ENCODE results near the gene BCL2L1. TPM values are rescaled to one million over a fixed set of nuclear protein-coding genes. Genes with fewer than 3 reads are reported as not detected.
A peak's percentile ranks its signal among the peaks of the same experiment; 100 is the strongest.

The BCL2L1 gene
- total RNA-seq, 1 donor from 2014 or later: 57.2 TPM

- no peak for DNase-seq (ENCODE audit: extremely low spot score in 2 of 2)
- Histone ChIP-seq H3K27me3 (no peaks in the 10 kb centered on the region), H3K27ac (no peak overlapping the region), H3K9me3 (no peaks in the 10 kb centered on the region), H3K4me3 (no peak overlapping the region), H3K36me3 (peaks cover 0 to 6% of the 10 kb centered on the region in 2 donors), H3K4me1 (peaks cover 10% of the 10 kb centered on the region)
- intact Hi-C loops (cut with DNase I): no loop called here
- TF ChIP-seq, protein P1, sequence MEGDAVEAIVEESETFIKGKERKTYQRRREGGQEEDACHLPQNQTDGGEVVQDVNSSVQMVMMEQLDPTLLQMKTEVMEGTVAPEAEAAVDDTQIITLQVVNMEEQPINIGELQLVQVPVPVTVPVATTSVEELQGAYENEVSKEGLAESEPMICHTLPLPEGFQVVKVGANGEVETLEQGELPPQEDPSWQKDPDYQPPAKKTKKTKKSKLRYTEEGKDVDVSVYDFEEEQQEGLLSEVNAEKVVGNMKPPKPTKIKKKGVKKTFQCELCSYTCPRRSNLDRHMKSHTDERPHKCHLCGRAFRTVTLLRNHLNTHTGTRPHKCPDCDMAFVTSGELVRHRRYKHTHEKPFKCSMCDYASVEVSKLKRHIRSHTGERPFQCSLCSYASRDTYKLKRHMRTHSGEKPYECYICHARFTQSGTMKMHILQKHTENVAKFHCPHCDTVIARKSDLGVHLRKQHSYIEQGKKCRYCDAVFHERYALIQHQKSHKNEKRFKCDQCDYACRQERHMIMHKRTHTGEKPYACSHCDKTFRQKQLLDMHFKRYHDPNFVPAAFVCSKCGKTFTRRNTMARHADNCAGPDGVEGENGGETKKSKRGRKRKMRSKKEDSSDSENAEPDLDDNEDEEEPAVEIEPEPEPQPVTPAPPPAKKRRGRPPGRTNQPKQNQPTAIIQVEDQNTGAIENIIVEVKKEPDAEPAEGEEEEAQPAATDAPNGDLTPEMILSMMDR (IDR thresholded peaks at IDR 0.05): no peak
- TF ChIP-seq POLR2AphosphoS5 (IDR thresholded peaks at IDR 0.05; ENCODE audit: insufficient read depth in 1 of 2, low read depth in 1 of 2) (no peak), POLR2A (IDR thresholded peaks at IDR 0.05) (no peak)
These were observed 34.9 kb downstream of the BCL2L1 start for GRCh38 chr20:31687777-31688176.

DNA sequence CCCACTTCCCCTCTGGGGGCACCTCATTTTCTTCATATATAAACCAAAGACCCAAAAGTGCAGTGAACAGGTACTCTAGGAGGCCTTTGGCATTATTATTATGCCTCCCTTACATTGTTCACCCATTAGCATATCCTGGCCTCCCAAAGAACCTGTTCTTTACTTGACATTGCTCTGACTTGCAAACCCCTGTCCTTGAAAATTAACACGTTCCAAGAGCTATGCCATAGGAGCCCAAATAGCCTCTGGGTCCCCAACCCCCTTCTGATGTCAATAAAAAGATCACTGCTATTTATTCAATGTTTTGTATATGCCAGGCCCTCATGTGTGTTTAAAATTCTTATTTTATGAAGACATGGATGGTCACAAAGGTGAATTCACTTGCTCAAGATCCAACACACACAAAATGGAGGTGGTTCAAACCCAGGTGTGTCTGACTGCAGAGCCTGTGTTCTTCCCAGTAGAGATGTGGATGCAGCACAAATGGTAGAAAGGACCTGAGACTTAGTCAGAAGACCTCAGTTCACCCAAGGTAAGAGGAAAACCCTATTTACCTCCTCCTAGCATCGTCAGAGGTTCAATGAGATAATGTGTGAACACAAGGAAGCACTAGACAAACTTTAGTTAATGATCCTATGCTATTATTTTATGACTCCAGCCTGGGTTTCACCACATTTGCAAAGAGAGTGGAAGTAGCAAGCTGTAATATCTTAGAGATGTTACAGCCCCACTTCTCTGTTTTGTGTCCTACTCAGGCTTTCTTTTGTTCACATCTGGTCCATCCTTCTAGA is 36.6 kb downstream of the BCL2L1 start:
- Histone ChIP-seq H3K36me3 (peaks cover 0 to 6% of the 10 kb centered on the region in 2 donors), H3K27me3 (no peaks in the 10 kb centered on the region), H3K4me1 (peaks cover 16% of the 10 kb centered on the region), H3K4me3 (no peak overlapping the region), H3K27ac (no peak overlapping the region), H3K9me3 (no peaks in the 10 kb centered on the region)
- no peak for DNase-seq (ENCODE audit: extremely low spot score in 2 of 2)
- no peak for TF ChIP-seq POLR2AphosphoS5 (IDR thresholded peaks at IDR 0.05; ENCODE audit: insufficient read depth in 1 of 2, low read depth in 1 of 2)
- TF ChIP-seq POLR2A (IDR thresholded peaks at IDR 0.05): no peak
- TF ChIP-seq, protein P1 (IDR thresholded peaks at IDR 0.05): no peak
- intact Hi-C loops (cut with DNase I): no loop called here

GRCh38 chr20:31684153-31685015 is 38.3 kb downstream of the BCL2L1 start:
- Histone ChIP-seq H3K9me3 (no peaks in the 10 kb centered on the region), H3K36me3 (peaks cover 0 to 6% of the 10 kb centered on the region in 2 donors), H3K4me1 (peaks cover 27% of the 10 kb centered on the region), H3K27me3 (no peaks in the 10 kb centered on the region), H3K27ac (no peak overlapping the region), H3K4me3 (no peak overlapping the region)
- TF ChIP-seq, protein P1 (IDR thresholded peaks at IDR 0.05): no peak
- TF ChIP-seq POLR2A (IDR thresholded peaks at IDR 0.05) (no peak), POLR2AphosphoS5 (IDR thresholded peaks at IDR 0.05; ENCODE audit: insufficient read depth in 1 of 2, low read depth in 1 of 2) (no peak)
- intact Hi-C loops (cut with DNase I): no loop called here
- DNase-seq (ENCODE audit: extremely low spot score in 2 of 2): peak in 1 of 2 donors; percentile 81

DNA sequence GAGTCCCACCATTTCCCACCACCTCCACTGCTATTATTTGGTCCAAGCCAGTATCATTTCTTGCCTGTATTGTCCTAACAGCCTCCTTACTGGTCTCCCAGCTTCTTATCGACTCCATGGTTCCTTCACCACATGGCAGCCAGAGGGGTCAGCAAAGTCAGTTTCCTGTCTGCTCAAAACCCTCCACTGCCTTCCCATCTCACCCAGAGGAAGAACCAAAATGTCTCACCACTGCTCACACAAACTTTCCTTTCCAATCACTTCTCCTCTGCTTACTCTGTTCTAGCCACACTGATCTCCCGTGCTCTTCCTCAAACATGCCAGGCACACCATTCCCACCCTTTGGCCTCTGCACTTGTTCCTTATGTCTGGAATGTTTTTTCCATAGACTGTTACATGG is 39.7 kb downstream of the BCL2L1 start:
- Histone ChIP-seq H3K9me3 (no peaks in the 10 kb centered on the region), H3K27ac (no peak overlapping the region), H3K27me3 (no peaks in the 10 kb centered on the region), H3K4me1 (peaks cover 41% of the 10 kb centered on the region), H3K36me3 (peaks cover 0 to 3% of the 10 kb centered on the region in 2 donors), H3K4me3 (no peak overlapping the region)
- TF ChIP-seq POLR2AphosphoS5 (IDR thresholded peaks at IDR 0.05; ENCODE audit: insufficient read depth in 1 of 2, low read depth in 1 of 2): no peak
- TF ChIP-seq, protein P1 (IDR thresholded peaks at IDR 0.05): no peak
- intact Hi-C loops (cut with DNase I): no loop called here
- no peak for DNase-seq (ENCODE audit: extremely low spot score in 2 of 2)

Measured in vagina (tissue), 2 donors.